Activated naive CD8-positive, alpha-beta T cell treated with anti-CD3 and anti-CD28 coated beads, Interleukin-2, amount 50 U/mL, for 24 hours (primary cell): ENCODE measurements around the gene ESYT2.

Experiments
- ATAC-seq: fragments of 150-1000 bp; cut with Tn5 transposase; one replicate; pipeline ENCODE4 v1.10.0; 2021
- DNase-seq: peaks from one replicate; pipeline ENCODE4 v3.0.0; 2021
- H3K27ac Mint-ChIP-seq: one replicate; pipeline ENCODE4 v1.8.0; 2021; ENCODE audit warnings: mild to moderate bottlenecking, mixed read lengths
- H3K27me3 Mint-ChIP-seq: one replicate; pipeline ENCODE4 v1.8.0; 2021; ENCODE audit warnings: mixed read lengths
- H3K36me3 Mint-ChIP-seq: one replicate; pipeline ENCODE4 v1.8.0; 2021; ENCODE audit warnings: low read depth, mixed read lengths
- H3K4me1 Mint-ChIP-seq: one replicate; pipeline ENCODE4 v1.8.0; 2021; ENCODE audit warnings: mixed read lengths
- H3K4me3 Mint-ChIP-seq: one replicate; pipeline ENCODE4 v1.8.0; 2021; ENCODE audit warnings: mild to moderate bottlenecking, moderate library complexity, mixed read lengths
- H3K9me3 Mint-ChIP-seq: one replicate; pipeline ENCODE4 v1.8.0; 2021; ENCODE audit warnings: mixed read lengths

ESYT2 gene

GRCh38 chr7:158782761-158783401 is 46.4 kb downstream of the ESYT2 start:
- Mint-ChIP-seq H3K27ac (no peak overlapping the region), H3K4me1 (peaks cover 11% of the 10 kb centered on the region), H3K36me3 (peaks cover 16% of the 10 kb centered on the region), H3K27me3 (no peaks in the 10 kb centered on the region), H3K9me3 (no peaks in the 10 kb centered on the region), H3K4me3 (no peak overlapping the region)
- DNase-seq, result no peak
- no peak for ATAC-seq

- no peak for ATAC-seq
- Mint-ChIP-seq H3K27ac (no peak overlapping the region), H3K27me3 (no peaks in the 10 kb centered on the region), H3K36me3 (peaks cover 20% of the 10 kb centered on the region), H3K4me1 (peaks cover 19% of the 10 kb centered on the region), H3K4me3 (no peak overlapping the region), H3K9me3 (peaks cover 4% of the 10 kb centered on the region)
- DNase-seq, result no peak
These were observed 47.2 kb downstream of the ESYT2 start for GRCh38 chr7:158781974-158782664.

GRCh38 chr7:158781217-158781973 is 47.9 kb downstream of the ESYT2 start:
- H3K4me1 Mint-ChIP-seq, result peaks cover 22% of the 10 kb centered on the region
- DNase-seq (no peak), ATAC-seq (no peak)
- peaks cover 23% of the 10 kb centered on the region for H3K36me3 Mint-ChIP-seq
- H3K9me3 Mint-ChIP-seq, result peaks cover 4% of the 10 kb centered on the region
- H3K27me3 Mint-ChIP-seq, result no peaks in the 10 kb centered on the region
- H3K27ac Mint-ChIP-seq, result no peak overlapping the region
- H3K4me3 Mint-ChIP-seq, result no peak overlapping the region

- Mint-ChIP-seq H3K36me3 (peaks cover 35% of the 10 kb centered on the region), H3K9me3 (peaks cover 4% of the 10 kb centered on the region), H3K4me3 (no peak overlapping the region), H3K27ac (no peak overlapping the region), H3K4me1 (peaks cover 30% of the 10 kb centered on the region), H3K27me3 (no peaks in the 10 kb centered on the region)
- ATAC-seq, result no peak
- no peak for DNase-seq
These were observed 50.0 kb downstream of the ESYT2 start for GRCh38 chr7:158779061-158780000.

- Mint-ChIP-seq H3K4me3 (no peak overlapping the region), H3K9me3 (peaks cover 4% of the 10 kb centered on the region), H3K4me1 (peaks cover 30% of the 10 kb centered on the region), H3K27ac (no peak overlapping the region), H3K36me3 (peaks cover 36% of the 10 kb centered on the region), H3K27me3 (no peaks in the 10 kb centered on the region)
- no peak for DNase-seq
- ATAC-seq, result no peak
These were observed 50.8 kb downstream of the ESYT2 start for GRCh38 chr7:158778471-158778870.

GRCh38 chr7:158777793-158778192 is 51.5 kb downstream of the ESYT2 start:
- Mint-ChIP-seq H3K36me3 (peaks cover 43% of the 10 kb centered on the region), H3K4me3 (no peak overlapping the region), H3K27ac (no peak overlapping the region), H3K9me3 (peaks cover 4% of the 10 kb centered on the region), H3K27me3 (no peaks in the 10 kb centered on the region), H3K4me1 (peaks cover 33% of the 10 kb centered on the region)
- ATAC-seq (no peak), DNase-seq (no peak)

- ATAC-seq (no peak), DNase-seq (no peak)
- Mint-ChIP-seq H3K9me3 (peaks cover 4% of the 10 kb centered on the region), H3K4me3 (no peak overlapping the region), H3K4me1 (peaks cover 44% of the 10 kb centered on the region), H3K36me3 (peaks cover 55% of the 10 kb centered on the region), H3K27ac (no peak overlapping the region), H3K27me3 (no peaks in the 10 kb centered on the region)
These were observed 52.8 kb downstream of the ESYT2 start for GRCh38 chr7:158776474-158776873.

- H3K4me1 Mint-ChIP-seq, result peaks cover 47% of the 10 kb centered on the region
- ATAC-seq (no peak), DNase-seq (no peak)
- peaks cover 59% of the 10 kb centered on the region for H3K36me3 Mint-ChIP-seq
- H3K9me3 Mint-ChIP-seq, result peaks cover 4% of the 10 kb centered on the region
- no peak overlapping the region for H3K27ac Mint-ChIP-seq
- no peaks in the 10 kb centered on the region for H3K27me3 Mint-ChIP-seq
- H3K4me3 Mint-ChIP-seq, result no peak overlapping the region
These were observed 54.4 kb downstream of the ESYT2 start for GRCh38 chr7:158774952-158775351.

GRCh38 chr7:158772916-158773315 is 56.4 kb downstream of the ESYT2 start:
- Mint-ChIP-seq H3K27me3 (no peaks in the 10 kb centered on the region), H3K36me3 (peaks cover 47% of the 10 kb centered on the region), H3K27ac (no peak overlapping the region), H3K4me3 (no peak overlapping the region), H3K4me1 (peaks cover 45% of the 10 kb centered on the region), H3K9me3 (peaks cover 4% of the 10 kb centered on the region)
- ATAC-seq (no peak), DNase-seq (no peak)

- no peaks in the 10 kb centered on the region for H3K27me3 Mint-ChIP-seq
- peak; percentile 72 for ATAC-seq
- peak overlapping the region; percentile 25 for H3K27ac Mint-ChIP-seq
- H3K9me3 Mint-ChIP-seq, result no peaks in the 10 kb centered on the region
- peaks cover 43% of the 10 kb centered on the region for H3K36me3 Mint-ChIP-seq
- peaks cover 38% of the 10 kb centered on the region for H3K4me1 Mint-ChIP-seq
- DNase-seq, result no peak
- H3K4me3 Mint-ChIP-seq, result no peak overlapping the region
These were observed 58.0 kb downstream of the ESYT2 start for GRCh38 chr7:158771213-158771834.

- H3K27me3 Mint-ChIP-seq, result no peaks in the 10 kb centered on the region
- H3K4me1 Mint-ChIP-seq, result peaks cover 25% of the 10 kb centered on the region
- no peak for ATAC-seq
- H3K27ac Mint-ChIP-seq, result no peak overlapping the region
- no peak for DNase-seq
- no peak overlapping the region for H3K4me3 Mint-ChIP-seq
- H3K9me3 Mint-ChIP-seq, result no peaks in the 10 kb centered on the region
- H3K36me3 Mint-ChIP-seq, result peaks cover 34% of the 10 kb centered on the region
These were observed 61.6 kb downstream of the ESYT2 start for GRCh38 chr7:158767707-158768106.

GRCh38 chr7:158766570-158767281 is 62.6 kb downstream of the ESYT2 start:
- ATAC-seq (no peak), DNase-seq (no peak)
- peak overlapping the region; percentile 64 for H3K27ac Mint-ChIP-seq
- peaks cover 24% of the 10 kb centered on the region for H3K36me3 Mint-ChIP-seq
- no peak overlapping the region for H3K4me3 Mint-ChIP-seq
- no peaks in the 10 kb centered on the region for H3K9me3 Mint-ChIP-seq
- peaks cover 17% of the 10 kb centered on the region for H3K4me1 Mint-ChIP-seq
- H3K27me3 Mint-ChIP-seq, result no peaks in the 10 kb centered on the region

GRCh38 chr7:158765020-158765419 is 64.3 kb downstream of the ESYT2 start:
- Mint-ChIP-seq H3K4me1 (peaks cover 11% of the 10 kb centered on the region), H3K9me3 (no peaks in the 10 kb centered on the region), H3K36me3 (peaks cover 32% of the 10 kb centered on the region), H3K27ac (no peak overlapping the region), H3K4me3 (no peak overlapping the region), H3K27me3 (no peaks in the 10 kb centered on the region)
- DNase-seq, result no peak
- no peak for ATAC-seq
